ENCODE data around the gene ZNF146.

Gene ZNF146

GRCh38 chr19:36256064-36256463 lies 41.2 kb downstream of the ZNF146 start:
- no peak overlapping the region for H3K4me3 ChIP-seq (ENCODE audit: low read length)
- no peak for DNase-seq (ENCODE audit: low read depth)
- no peak for TF ChIP-seq CTCF (IDR thresholded peaks at IDR 0.05; ENCODE audit: insufficient read depth, low read depth, low read length, missing control alignments)

DNA sequence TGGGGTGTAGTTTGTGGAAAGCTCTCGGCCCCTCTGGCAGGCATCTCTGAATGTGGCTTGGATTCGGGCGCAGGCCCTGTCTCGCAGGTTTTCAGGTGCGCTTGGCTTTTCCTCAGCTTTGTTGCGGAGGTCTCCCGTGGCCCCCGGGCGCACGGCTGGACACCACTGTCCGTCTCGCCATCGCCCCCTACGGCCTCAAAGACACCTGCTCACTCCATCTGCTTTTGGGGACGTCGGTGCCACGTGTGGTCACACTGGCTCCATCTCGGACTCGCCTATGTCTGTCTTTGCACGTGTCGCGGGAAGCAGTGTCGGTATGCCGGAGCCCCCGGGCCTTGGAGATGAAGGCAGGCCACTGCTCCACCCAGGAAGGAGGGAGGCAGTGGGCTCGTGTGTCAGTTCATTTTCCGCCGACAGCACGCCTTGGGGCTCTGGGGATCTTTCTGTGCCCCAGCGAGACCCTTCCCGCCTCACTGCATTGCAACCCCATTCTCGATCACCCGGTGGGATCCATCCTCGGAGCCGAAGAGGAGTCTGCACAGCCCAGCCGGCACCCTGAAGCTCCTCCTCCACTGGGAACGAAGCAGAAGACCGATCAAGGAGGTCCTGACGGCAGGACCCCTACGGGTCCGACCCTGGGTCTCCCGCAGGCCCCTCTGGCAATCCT lies 42.1 kb downstream of the ZNF146 start:
- no peak for TF ChIP-seq CTCF (IDR thresholded peaks at IDR 0.05; ENCODE audit: insufficient read depth, low read depth, low read length, missing control alignments)
- no peak for DNase-seq (ENCODE audit: low read depth)
- peak overlapping the region; percentile 20 for H3K4me3 ChIP-seq (ENCODE audit: low read length)

GRCh38 chr19:36257520-36257876 lies 42.6 kb downstream of the ZNF146 start:
- no peak for DNase-seq (ENCODE audit: low read depth)
- peak overlapping the region; percentile 27 for H3K4me3 ChIP-seq (ENCODE audit: low read length)
- TF ChIP-seq CTCF (IDR thresholded peaks at IDR 0.05; ENCODE audit: insufficient read depth, low read depth, low read length, missing control alignments), result no peak

GRCh38 chr19:36258028-36258875 lies 43.3 kb downstream of the ZNF146 start:
- DNase-seq (ENCODE audit: low read depth), result no peak
- H3K4me3 ChIP-seq (ENCODE audit: low read length), result no peak overlapping the region
- TF ChIP-seq CTCF (IDR thresholded peaks at IDR 0.05; ENCODE audit: insufficient read depth, low read depth, low read length, missing control alignments), result no peak

DNA sequence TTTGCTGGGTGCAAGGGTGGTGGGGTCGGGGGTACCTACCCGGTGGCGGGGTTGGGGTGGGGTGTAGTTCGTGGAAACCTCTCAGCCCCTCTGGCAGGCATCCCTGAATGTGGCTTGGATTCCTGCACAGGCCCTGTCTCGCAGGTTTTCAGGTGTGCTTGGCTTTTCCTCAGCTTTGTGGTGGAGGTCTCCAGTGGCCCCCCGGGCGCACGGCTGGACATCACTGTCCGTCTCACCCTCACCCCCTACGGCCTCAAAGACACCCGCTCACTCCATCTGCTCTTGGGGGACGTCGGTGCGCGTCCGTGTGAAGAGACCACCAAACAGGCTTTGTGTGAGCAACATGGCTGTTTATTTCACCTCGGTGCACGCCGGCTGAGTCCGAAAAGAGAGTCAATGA lies 44.3 kb downstream of the ZNF146 start:
- no peak for TF ChIP-seq CTCF (IDR thresholded peaks at IDR 0.05; ENCODE audit: insufficient read depth, low read depth, low read length, missing control alignments)

DNA sequence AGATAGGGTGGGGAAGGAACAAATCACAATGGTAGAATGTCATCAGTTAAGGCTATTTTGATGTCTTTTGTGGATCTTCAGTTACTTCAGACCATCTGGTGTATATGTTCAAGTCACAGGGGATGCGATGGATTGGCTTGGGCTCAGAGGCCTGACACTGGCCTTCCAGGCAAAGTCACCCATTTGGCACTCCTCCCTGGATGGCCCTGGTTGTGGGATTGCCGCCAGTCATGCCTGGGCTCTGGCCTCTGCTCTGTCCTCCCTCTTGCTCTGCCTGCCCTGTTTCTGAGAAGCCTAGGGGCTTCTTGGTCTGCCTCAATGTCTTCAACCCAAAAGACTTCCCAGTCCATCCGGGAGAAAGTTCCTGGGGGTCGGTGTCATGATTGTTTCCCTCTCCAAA lies 50.2 kb downstream of the ZNF146 start:
- TF ChIP-seq CTCF (IDR thresholded peaks at IDR 0.05; ENCODE audit: insufficient read depth, low read depth, low read length, missing control alignments), result no peak

More for the DNA sequence above, 44.3 kb downstream of the ZNF146 start:
- DNase-seq (ENCODE audit: low read depth), result no peak
- no peak overlapping the region for H3K4me3 ChIP-seq (ENCODE audit: low read length)

More for the DNA sequence above, 50.2 kb downstream of the ZNF146 start:
- no peak for DNase-seq (ENCODE audit: low read depth)
- H3K4me3 ChIP-seq (ENCODE audit: low read length), result no peak overlapping the region

Measured in epithelial cell of esophagus (primary cell).